Suprapubic skin (tissue), 4 donors: Measurements from ENCODE around the gene ASB3.

Experiments used
- POLR2A ChIP-seq, 2 donors: fragments of 450-650 bp; IDR thresholded peaks; one replicate each; pipeline ENCODE4 v1.6.1; 2017; ENCODE audit warnings: antibody characterized with exemption in 2 of 2, mild to moderate bottlenecking in 2 of 2, moderate library complexity in 2 of 2
- POLR2AphosphoS5 ChIP-seq, 3 donors: sonication (generic); formaldehyde crosslinking; IDR thresholded peaks; one replicate each; pipeline ENCODE4 v1.6.1; 2017; ENCODE audit warnings: antibody characterized with exemption in 3 of 3
- TF ChIP-seq, protein P1 (sequence below), 2 donors: fragments of 200-600 bp in 1 of 2; fragments of 450-650 bp in 1 of 2; sonication (generic) in 1 of 2; IDR thresholded peaks; one replicate each; pipeline ENCODE4 v1.5.1; 2016 to 2019; ENCODE audit warnings: antibody characterized with exemption in 2 of 2, mild to moderate bottlenecking in 1 of 2, moderate library complexity in 1 of 2

DNA sequence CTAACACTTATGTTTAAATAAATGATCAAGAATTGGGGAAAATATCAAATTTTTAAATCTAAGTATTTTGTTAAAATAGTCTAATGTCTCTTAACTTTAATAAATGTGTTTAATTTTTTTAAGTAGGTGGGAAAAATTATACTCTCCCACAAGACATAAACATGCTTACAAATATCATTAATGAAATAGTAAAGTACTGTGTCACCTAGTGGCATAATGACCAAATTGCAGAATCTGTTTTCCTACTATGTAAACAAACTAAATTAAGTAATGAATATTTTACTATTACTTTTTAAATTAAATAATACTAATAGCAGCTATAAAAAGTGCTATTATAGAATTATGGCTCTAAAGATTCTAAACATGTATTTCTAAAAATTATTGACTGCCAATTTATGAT, 71.2 kb downstream of the ASB3 start:
- TF ChIP-seq POLR2AphosphoS5 (IDR thresholded peaks at IDR 0.05) (no peak), POLR2A (IDR thresholded peaks at IDR 0.05) (no peak)
- TF ChIP-seq, protein P1, sequence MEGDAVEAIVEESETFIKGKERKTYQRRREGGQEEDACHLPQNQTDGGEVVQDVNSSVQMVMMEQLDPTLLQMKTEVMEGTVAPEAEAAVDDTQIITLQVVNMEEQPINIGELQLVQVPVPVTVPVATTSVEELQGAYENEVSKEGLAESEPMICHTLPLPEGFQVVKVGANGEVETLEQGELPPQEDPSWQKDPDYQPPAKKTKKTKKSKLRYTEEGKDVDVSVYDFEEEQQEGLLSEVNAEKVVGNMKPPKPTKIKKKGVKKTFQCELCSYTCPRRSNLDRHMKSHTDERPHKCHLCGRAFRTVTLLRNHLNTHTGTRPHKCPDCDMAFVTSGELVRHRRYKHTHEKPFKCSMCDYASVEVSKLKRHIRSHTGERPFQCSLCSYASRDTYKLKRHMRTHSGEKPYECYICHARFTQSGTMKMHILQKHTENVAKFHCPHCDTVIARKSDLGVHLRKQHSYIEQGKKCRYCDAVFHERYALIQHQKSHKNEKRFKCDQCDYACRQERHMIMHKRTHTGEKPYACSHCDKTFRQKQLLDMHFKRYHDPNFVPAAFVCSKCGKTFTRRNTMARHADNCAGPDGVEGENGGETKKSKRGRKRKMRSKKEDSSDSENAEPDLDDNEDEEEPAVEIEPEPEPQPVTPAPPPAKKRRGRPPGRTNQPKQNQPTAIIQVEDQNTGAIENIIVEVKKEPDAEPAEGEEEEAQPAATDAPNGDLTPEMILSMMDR (IDR thresholded peaks at IDR 0.05): peak in 1 of 2 donors; percentile 32
